ENCODE measurements around the gene MAN1B1. TPM values are rescaled to one million over a fixed set of nuclear protein-coding genes. Genes with fewer than 3 reads are reported as not detected.

Gene MAN1B1
- total and polyA plus RNA-seq, 2 of the 4 experiments (the other 2 are of a cell fraction): 28.7 to 55.1 TPM

GRCh38 chr9:137063311-137064026, 23.3 kb upstream of the MAN1B1 start:
- Histone ChIP-seq H3K9ac (ENCODE audit: low read depth, low read length) (no peak overlapping the region), H2BK20ac (ENCODE audit: low read depth, low read length) (no peak overlapping the region), H2AK9ac (replicated peaks; ENCODE audit: low read depth, low read length, poor library complexity) (no peak overlapping the region), H4K8ac (ENCODE audit: low read depth in 2 of 2, low read length in 2 of 2) (no peak overlapping the region), H2AK5ac (ENCODE audit: low read depth, low read length) (no peak overlapping the region), H2BK5ac (ENCODE audit: low read depth, low read length, poor library complexity, severe bottlenecking) (no peak overlapping the region), H3K23ac (ENCODE audit: low read depth, low read length) (no peak overlapping the region), H3K27ac (ENCODE audit: insufficient read depth, low read length) (no peak overlapping the region), H3K4ac (ENCODE audit: low read depth, low read length) (no peak overlapping the region), H3K4me2 (ENCODE audit: low read depth, low read length) (no peak overlapping the region), H2BK120ac (ENCODE audit: low read depth, low read length) (no peak overlapping the region), H3K9me3 (ENCODE audit: control insufficient read depth, insufficient read depth, low read length) (no peaks in the 10 kb centered on the region), H3K4me3 (ENCODE audit: insufficient read depth, low read depth, low read length) (no peak overlapping the region), H4K91ac (ENCODE audit: insufficient read depth, low read depth, low read length) (no peak overlapping the region), H3K14ac (replicated peaks; ENCODE audit: low read depth, low read length) (no peak overlapping the region), H3K18ac (ENCODE audit: low read depth, low read length) (no peak overlapping the region), H4K5ac (ENCODE audit: low read depth, low read length) (no peak overlapping the region), H3K9me1 (ENCODE audit: insufficient read depth, low read length) (no peaks in the 10 kb centered on the region), H2AFZ (replicated peaks; ENCODE audit: low read length, poor library complexity) (peak overlapping the region; percentile 71), H3K56ac (ENCODE audit: extremely low read depth, insufficient read depth, low read length) (no peak overlapping the region), H4K20me1 (ENCODE audit: insufficient read depth, low read length) (no peaks in the 10 kb centered on the region), H3K36me3 (ENCODE audit: control insufficient read depth, insufficient read depth, low read length) (no peaks in the 10 kb centered on the region), H3K4me1 (ENCODE audit: control insufficient read depth, insufficient read depth, low read length) (no peaks in the 10 kb centered on the region), H3K79me1 (ENCODE audit: low read depth in 1 of 2, low read length in 2 of 2) (peaks cover 0 to 3% of the 10 kb centered on the region in 2 experiments; a peak in 2 of 4 replicates), H2BK15ac (ENCODE audit: low read depth, low read length) (no peak overlapping the region), H3K27me3 (ENCODE audit: control insufficient read depth, insufficient read depth, low read length) (peaks cover 2% of the 10 kb centered on the region; the same call in 1 of the 2 replicates)
- no TSS peak for BruUV-seq (replicated peaks)
- ChIA-PET CTCF (interaction anchor here (0.7 to 1.9 kb wide), 7 partner anchors 8 to 126 kb away, joined by 3 to 17 read pairs (median 4); partner anchors contain the start of genes MAN1B1, NPDC1 and UAP1L1), POLR2A (ENCODE audit: unreplicated experiment) (no interaction called here)
- 81% methylated on average over 15 of the region's 26 CpGs; no CpG with 5 or more reads in 1 of the 2 experiments for WGBS, 2 experiments (ENCODE audit: extremely low coverage in 2 of 2, insufficient read length in 1 of 2)
- in situ Hi-C loops (cut with MboI; ENCODE audit: low sequenced_read_pairs): no loop called here
- intact Hi-C loops (cut with micrococcal nuclease): no loop called here
- dilution Hi-C loops (cut with HindIII; ENCODE audit: low sequenced_read_pairs, unreplicated experiment): no loop called here
- ATAC-seq (ENCODE audit: low read depth) (no peak), DNase-seq (no peak)
- TF ChIP-seq NFE2L2 (IDR thresholded peaks at IDR 0.05; ENCODE audit: low read depth, low read length): no peak
- no peak for TF ChIP-seq RFX5 (IDR thresholded peaks at IDR 0.05; ENCODE audit: low read depth, low read length)
- TF ChIP-seq CEBPB (IDR thresholded peaks at IDR 0.05; ENCODE audit: low read depth, low read length): no peak
